UCSD-AML1 (cell line): Measurements from ENCODE around the gene SPRY1.

Experiments used
- DNase-seq: peaks from one replicate; lab custom pipeline; 2025; ENCODE audit not compliant: unreplicated experiment; lab: John Stamatoyannopoulos, UW

Gene SPRY1

GRCh38 chr4:123408471-123409084, 12.0 kb downstream of the SPRY1 start:
- DNase-seq = no peak

DNA sequence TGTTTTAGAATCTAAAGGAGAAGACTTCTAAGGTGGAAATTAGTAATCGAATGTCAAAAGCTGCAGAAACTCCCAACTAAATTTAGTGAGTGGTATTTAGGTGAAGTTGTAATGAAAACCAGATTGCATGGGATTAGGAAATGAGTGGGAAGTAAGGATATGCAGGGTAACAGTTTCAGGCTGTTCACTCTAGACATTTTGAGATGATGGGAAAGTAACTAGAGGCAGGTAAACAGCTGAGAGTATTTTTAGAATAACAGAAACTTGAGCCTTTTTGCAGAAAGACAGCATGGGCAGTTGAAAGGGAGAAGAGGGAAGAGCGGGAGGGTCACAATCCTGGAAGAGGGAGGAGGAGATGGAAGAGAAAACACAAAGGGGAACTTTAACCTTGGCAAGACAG, 12.7 kb downstream of the SPRY1 start:
- no peak for DNase-seq

DNA sequence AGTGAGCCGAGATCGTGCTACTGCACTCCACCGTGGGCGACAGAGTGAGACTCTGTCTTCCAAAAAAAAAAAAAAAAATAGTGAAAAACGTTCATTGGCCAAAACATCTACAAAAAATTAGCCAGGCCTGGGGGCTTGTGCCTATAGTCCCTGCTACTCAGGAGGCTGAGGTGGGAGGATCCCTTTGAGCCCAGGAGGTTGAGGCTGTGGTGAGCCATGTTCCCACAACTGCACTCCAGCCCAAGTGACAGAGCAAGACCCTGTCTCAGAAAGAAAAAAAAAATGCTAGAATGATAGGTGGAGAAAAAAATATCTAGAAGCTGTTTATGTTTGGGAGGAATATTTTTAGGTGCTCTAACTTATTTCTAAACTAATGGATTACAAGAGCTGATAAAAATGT, 14.9 kb downstream of the SPRY1 start:
- no peak for DNase-seq

DNA sequence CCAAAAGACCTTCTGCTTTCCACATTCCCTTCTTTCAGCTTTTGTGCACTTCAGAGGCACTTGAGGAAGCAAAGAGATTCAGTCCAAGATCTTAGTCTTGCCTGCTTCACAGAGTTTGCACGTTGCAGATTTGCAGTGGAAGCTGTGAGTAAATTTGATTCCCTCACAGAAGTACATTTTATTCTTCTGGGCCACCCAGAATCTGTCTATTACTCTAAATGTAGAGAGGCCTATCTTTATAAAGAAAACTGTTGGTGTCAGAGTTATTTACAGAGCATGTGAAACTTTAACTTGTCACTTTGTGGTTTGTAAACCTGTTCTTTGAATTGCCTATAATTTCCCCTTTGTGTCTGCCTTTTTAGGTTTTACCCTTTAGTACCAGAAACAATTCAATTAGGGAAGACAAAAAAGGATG, 15.5 kb downstream of the SPRY1 start:
- no peak for DNase-seq

- DNase-seq = no peak
These were observed 16.3 kb downstream of the SPRY1 start for GRCh38 chr4:123412700-123413512.

- DNase-seq = no peak
These were observed 19.0 kb downstream of the SPRY1 start for GRCh38 chr4:123415576-123415975.

GRCh38 chr4:123415977-123416376, 19.4 kb downstream of the SPRY1 start:
- DNase-seq = peak; percentile 64

DNA sequence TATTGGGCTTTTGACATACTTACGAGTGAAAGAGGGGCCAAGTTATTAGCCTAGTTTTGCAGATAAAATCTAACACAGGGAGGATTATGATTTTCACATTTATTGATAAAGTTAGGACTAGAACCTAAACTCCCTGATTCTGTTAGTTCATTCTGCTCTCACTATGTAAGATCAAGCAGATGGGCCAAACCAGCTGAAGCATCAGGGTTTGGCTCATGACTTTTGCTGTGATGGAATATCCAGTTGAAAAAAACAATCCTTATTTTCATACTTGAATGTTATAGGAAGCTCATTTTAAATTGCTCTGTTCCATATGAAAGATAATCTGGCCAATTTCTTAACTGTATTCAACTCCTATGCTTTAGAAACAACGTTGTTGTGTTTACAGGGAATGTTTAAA, 21.2 kb downstream of the SPRY1 start:
- no peak for DNase-seq

GRCh38 chr4:123418351-123418931, 21.8 kb downstream of the SPRY1 start:
- DNase-seq = peak; percentile 28

GRCh38 chr4:123419885-123420755, 23.5 kb downstream of the SPRY1 start:
- DNase-seq = no peak

DNA sequence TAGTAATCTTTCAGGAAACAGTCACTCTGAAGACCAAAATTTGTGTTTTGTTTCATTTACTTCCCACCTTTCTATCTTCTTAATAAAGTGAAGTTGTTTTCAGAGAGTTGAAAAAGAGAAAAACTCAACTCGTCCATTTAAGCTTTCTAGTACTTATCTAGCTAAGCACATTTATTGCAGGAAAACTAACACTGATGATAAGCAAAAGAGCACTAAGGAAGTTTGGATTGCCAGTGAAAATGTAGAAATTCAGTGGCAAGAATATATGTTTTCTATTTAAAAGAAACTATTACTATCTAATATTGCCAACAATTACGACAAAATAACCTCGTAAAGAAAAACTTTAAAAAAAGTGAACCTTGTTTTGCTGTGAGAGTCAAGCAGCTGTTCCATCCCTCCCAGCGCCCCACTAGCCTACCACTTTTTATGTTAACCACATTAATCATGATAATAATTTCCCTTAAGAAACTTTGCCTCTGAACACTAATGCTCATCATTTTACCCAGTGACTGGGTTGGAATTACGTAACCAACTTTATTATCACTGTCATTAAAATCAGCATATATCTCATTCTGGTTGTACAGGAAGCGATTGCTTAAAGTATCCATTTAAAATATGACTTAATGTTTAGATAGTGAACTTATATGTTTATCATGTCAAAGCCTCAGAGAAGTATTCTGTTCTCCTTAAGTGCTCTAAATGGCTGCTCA, 24.8 kb downstream of the SPRY1 start:
- peak; percentile 9 for DNase-seq

GRCh38 chr4:123421937-123422781, 25.6 kb downstream of the SPRY1 start:
- DNase-seq = no peak

DNA sequence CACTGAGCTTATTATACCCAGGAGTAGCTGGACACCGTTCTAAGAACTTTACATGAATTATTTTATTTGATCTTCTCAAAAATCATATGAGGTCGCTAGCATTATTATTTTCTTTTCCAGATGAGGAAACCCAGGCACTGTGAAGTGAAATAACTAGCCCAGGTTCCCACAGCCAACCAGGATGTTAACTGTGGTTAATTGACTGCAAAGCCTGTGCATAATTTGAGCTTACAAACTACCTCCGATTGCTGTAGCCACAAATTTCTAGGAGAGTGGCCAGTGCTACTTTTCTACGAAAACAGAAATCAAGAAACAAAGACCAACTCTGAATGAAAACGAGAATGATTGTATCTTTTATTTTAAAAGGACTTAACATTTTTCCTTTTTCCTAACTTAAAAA, 27.2 kb downstream of the SPRY1 start:
- no peak for DNase-seq

- DNase-seq = no peak
These were observed 31.4 kb downstream of the SPRY1 start for GRCh38 chr4:123427951-123428350.

- no peak for DNase-seq
These were observed 33.4 kb downstream of the SPRY1 start for GRCh38 chr4:123430031-123430430.

GRCh38 chr4:123430501-123430900, 33.9 kb downstream of the SPRY1 start:
- DNase-seq = no peak

DNA sequence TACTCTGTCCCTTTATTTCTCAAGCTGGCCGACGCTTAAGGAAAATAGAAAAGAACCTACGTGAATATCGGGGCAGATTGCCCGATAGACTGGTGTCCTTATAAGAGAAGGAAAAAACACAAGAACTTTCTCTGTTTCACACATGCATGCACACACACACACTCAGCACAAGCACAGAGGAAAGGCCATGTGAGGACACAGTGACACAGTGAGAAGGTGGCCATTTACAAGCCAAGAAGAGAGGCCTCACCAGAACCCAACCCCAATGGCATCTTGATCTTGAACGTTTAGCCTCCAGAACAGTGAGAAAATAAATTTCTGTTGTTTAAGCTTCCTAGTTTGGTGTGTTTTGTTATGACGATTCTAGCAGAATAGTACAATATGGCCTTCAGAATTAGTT, 37.0 kb downstream of the SPRY1 start:
- no peak for DNase-seq

GRCh38 chr4:123433976-123434375, 37.4 kb downstream of the SPRY1 start:
- DNase-seq = no peak

DNA sequence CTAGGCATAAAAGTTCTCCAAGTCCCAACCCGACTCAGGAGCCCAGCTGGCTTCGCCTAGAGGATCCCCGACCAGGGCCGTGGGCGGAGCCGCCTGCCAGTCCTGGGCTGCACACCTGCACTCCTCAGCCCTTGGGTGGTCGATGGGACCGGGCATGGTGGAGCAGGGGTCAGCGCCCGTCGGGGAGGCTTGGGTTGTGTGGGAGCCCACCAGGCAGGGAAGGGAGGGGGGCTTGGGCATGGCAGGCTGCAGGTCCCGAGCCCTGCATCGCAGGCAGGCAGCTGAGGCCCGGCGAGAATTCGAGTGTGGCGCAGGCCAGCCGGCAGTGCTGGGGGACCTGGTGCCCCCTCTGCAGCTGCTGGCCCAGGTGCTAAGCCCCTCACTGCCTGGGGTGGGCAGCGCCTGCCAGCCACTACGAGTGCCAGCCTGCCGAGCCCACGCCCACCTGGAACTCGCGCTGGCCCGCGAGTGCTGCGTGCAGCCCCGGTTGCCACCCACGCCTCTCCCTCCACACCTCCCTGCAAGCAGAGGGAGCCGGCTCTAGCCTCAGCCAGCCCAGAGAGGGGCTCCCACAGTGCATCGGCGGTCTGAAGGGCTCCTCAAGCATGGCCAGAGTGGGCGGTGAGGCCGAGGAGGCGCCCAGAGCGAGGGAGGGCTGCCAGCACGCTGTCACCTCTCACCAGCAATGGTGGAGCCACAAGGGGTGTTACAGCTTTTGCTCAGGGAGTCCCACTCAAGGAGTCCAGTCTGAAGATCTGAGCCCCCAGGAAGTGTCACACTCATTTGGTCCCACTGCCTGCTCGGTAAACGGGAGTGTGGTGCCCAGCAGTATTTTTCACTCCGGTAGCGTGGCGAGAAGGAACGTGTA, 38.9 kb downstream of the SPRY1 start:
- DNase-seq = no peak
